Embryonic facial prominence (tissue), 1 donor: Measurements from ENCODE around the gene SNX10.

ENCODE experiments used
- DNase-seq: peaks from one replicate; pipeline ENCODE4 v3.0.0-alpha.2; 2016; ENCODE audit errors: extremely low spot score

The SNX10 gene

GRCh38 chr7:26298472-26299058 is 6.9 kb downstream of the SNX10 start:
- no peak for DNase-seq

- DNase-seq = no peak
Observed at GRCh38 chr7:26305090-26305868, 13.6 kb downstream of the SNX10 start.

GRCh38 chr7:26305869-26306665 is 14.4 kb downstream of the SNX10 start:
- DNase-seq = no peak

GRCh38 chr7:26306790-26307189 is 15.1 kb downstream of the SNX10 start:
- no peak for DNase-seq

- DNase-seq = no peak
Observed at GRCh38 chr7:26307226-26307625, 15.6 kb downstream of the SNX10 start.

- no peak for DNase-seq
Observed at GRCh38 chr7:26307791-26308190, 16.1 kb downstream of the SNX10 start.

GRCh38 chr7:26308551-26308950 is 16.9 kb downstream of the SNX10 start:
- DNase-seq = no peak

GRCh38 chr7:26309089-26309488 is 17.4 kb downstream of the SNX10 start:
- no peak for DNase-seq

- no peak for DNase-seq
Observed at GRCh38 chr7:26311798-26312197, 20.1 kb downstream of the SNX10 start.

GRCh38 chr7:26317211-26317610 is 25.5 kb downstream of the SNX10 start:
- no peak for DNase-seq

- DNase-seq = no peak
Observed at GRCh38 chr7:26318921-26319320, 27.3 kb downstream of the SNX10 start.

GRCh38 chr7:26319636-26320035 is 28.0 kb downstream of the SNX10 start:
- DNase-seq = no peak

- DNase-seq = no peak
Observed at GRCh38 chr7:26320878-26321277, 29.2 kb downstream of the SNX10 start.

GRCh38 chr7:26321435-26321834 is 29.8 kb downstream of the SNX10 start:
- no peak for DNase-seq

GRCh38 chr7:26326211-26326610 is 34.5 kb downstream of the SNX10 start:
- DNase-seq = no peak

- DNase-seq = no peak
Observed at GRCh38 chr7:26328498-26329390, 37.1 kb downstream of the SNX10 start.

GRCh38 chr7:26329520-26330255 is 38.0 kb downstream of the SNX10 start:
- no peak for DNase-seq

- DNase-seq = no peak
Observed at GRCh38 chr7:26331113-26331512, 39.5 kb downstream of the SNX10 start.

GRCh38 chr7:26331789-26332188 is 40.1 kb downstream of the SNX10 start:
- no peak for DNase-seq

- DNase-seq = no peak
Observed at GRCh38 chr7:26332698-26333097, 41.0 kb downstream of the SNX10 start.
